Ascending aorta (tissue), 2 donors: Measurements from ENCODE around the gene SETBP1. TPM values are rescaled to one million over a fixed set of nuclear protein-coding genes. Genes with fewer than 3 reads are reported as not detected.
A peak's percentile ranks its signal among the peaks of the same experiment; 100 is the strongest.

Experiments used
- DNase-seq, 2 donors: peaks; one replicate each; pipeline ENCODE4 v3.0.0-alpha.2; 2019; ENCODE audit warnings: low spot score in 2 of 2
- H3K27ac ChIP-seq, 2 donors: fragments of 200-600 bp; sonication (generic); one replicate each; pipeline ENCODE4 v1.5.1; 2016 to 2017; ENCODE audit warnings: mild to moderate bottlenecking in 1 of 2
- H3K27me3 ChIP-seq: fragments of 200-600 bp; sonication (generic); one replicate; pipeline ENCODE4 v1.5.1; 2017
- H3K36me3 ChIP-seq, 2 donors: fragments of 200-600 bp; sonication (generic); one replicate each; pipeline ENCODE4 v1.5.1; 2016
- H3K4me1 ChIP-seq, 2 donors: fragments of 200-600 bp; sonication (generic); one replicate each; pipeline ENCODE4 v1.5.1; 2016 to 2017; ENCODE audit warnings: mild to moderate bottlenecking in 1 of 2
- H3K4me3 ChIP-seq, 2 donors: fragments of 200-600 bp; sonication (generic); one replicate each; pipeline ENCODE4 v1.5.1; 2016 to 2017; ENCODE audit warnings: mild to moderate bottlenecking in 1 of 2
- H3K9me3 ChIP-seq, 2 donors: fragments of 200-600 bp; sonication (generic); one replicate each; pipeline ENCODE4 v1.5.1; 2016
- intact Hi-C: fragments of 100-400 bp; cut with DNase I; formaldehyde crosslinking; loops from one replicate; pipeline ENCODE4 v1.15.1; 2023
- total RNA-seq: library from RNA; depleted of rRNA; stranded (reverse); fragments of >200 nt; gene quantifications from one replicate; pipeline ENCODE4 v1.1.0, GENCODE V29; 2016
- TF ChIP-seq, protein P1 (sequence below), 3 experiments: fragments of 200-600 bp in 2 of 3; fragments of 450-650 bp in 1 of 3; sonication (generic) in 2 of 3; IDR thresholded peaks; one replicate each; pipeline ENCODE4 v1.5.1; 2016 to 2019; ENCODE audit warnings: antibody characterized with exemption in 3 of 3, mild to moderate bottlenecking in 1 of 3, moderate library complexity in 1 of 3

Gene SETBP1
- total RNA-seq, 1 donor from 2014 or later = 23.5 TPM

DNA sequence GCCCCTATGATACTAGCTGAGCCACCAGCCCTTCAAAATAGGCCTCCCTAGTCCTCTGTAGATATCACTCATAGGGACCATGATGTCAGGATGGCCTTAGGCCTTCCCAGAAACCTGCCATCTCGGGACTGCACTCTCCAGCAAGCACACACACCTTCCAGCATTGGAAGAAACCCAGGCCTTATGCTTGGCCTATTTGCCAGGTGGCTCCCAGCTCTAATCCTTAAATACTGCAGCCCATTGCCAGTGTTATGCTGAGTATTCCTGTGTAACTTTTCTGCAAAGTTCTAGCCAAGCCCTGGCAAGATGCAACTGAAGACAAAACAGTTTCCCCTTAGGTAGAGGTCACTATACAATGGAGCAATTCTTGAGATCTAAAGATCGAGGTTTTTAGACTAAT lies 316.5 kb downstream of the SETBP1 start:
- no peaks in the 10 kb centered on the region for H3K4me1 ChIP-seq
- H3K4me3 ChIP-seq = no peak overlapping the region
- TF ChIP-seq, protein P1, sequence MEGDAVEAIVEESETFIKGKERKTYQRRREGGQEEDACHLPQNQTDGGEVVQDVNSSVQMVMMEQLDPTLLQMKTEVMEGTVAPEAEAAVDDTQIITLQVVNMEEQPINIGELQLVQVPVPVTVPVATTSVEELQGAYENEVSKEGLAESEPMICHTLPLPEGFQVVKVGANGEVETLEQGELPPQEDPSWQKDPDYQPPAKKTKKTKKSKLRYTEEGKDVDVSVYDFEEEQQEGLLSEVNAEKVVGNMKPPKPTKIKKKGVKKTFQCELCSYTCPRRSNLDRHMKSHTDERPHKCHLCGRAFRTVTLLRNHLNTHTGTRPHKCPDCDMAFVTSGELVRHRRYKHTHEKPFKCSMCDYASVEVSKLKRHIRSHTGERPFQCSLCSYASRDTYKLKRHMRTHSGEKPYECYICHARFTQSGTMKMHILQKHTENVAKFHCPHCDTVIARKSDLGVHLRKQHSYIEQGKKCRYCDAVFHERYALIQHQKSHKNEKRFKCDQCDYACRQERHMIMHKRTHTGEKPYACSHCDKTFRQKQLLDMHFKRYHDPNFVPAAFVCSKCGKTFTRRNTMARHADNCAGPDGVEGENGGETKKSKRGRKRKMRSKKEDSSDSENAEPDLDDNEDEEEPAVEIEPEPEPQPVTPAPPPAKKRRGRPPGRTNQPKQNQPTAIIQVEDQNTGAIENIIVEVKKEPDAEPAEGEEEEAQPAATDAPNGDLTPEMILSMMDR (IDR thresholded peaks at IDR 0.05) = no peak
- no peak for DNase-seq
- intact Hi-C loops = no loop called here
- H3K9me3 ChIP-seq = no peaks in the 10 kb centered on the region
- H3K36me3 ChIP-seq = no peaks in the 10 kb centered on the region
- H3K27me3 ChIP-seq = no peaks in the 10 kb centered on the region
- H3K27ac ChIP-seq = no peak overlapping the region

DNA sequence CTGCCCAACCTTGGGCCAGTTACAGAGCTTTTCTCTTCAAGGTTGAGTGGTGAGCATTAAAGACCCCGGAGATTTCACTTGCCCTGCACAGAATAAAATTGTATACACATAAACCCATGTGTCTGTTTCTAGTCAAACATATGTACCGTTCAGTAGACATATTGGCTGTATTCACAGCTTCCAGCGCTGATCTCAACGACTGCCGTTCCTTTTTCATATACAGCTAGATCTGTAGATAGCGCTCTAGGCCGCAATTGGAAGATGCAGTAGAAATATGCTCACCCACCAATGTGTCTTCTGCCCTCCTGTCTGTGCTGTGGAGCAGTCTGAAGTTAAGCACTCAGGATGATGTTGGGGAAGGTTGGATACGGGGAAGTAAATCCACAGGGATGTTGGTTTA lies 317.7 kb downstream of the SETBP1 start:
- no peak for DNase-seq
- H3K9me3 ChIP-seq = no peaks in the 10 kb centered on the region
- intact Hi-C loops = no loop called here
- no peaks in the 10 kb centered on the region for H3K36me3 ChIP-seq
- no peak overlapping the region for H3K27ac ChIP-seq
- no peak overlapping the region for H3K4me3 ChIP-seq
- H3K4me1 ChIP-seq = no peaks in the 10 kb centered on the region
- TF ChIP-seq, protein P1 (IDR thresholded peaks at IDR 0.05) = no peak
- no peaks in the 10 kb centered on the region for H3K27me3 ChIP-seq

DNA sequence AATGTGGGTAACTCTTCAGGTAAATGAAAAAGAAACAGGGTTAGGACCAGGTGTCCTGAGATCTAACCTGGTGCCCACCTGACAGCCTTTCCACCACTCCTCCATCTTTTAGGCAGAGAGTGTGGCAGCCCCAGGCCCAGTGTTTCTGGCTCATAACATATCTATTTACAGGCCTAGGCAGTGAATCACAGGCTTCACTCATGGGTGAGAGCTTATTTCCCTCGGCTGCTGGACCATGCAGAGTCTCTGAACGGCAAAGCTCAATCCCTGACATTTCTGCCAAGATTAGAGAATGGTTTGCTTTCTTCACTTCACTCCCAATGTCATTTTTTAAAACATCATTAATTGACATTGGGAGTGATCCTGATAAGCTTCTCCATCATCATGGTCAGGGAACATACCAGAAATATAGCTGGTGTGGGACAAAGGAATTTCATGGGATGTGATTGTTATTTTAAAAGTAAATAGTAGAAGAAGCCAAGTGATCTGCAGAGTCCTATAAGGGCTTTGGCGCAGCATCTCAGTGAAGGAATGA lies 323.9 kb downstream of the SETBP1 start:
- peaks cover 0 to 2% of the 10 kb centered on the region in 2 donors for H3K4me1 ChIP-seq
- no peak overlapping the region for H3K4me3 ChIP-seq
- H3K27ac ChIP-seq = peak overlapping the region in 1 of 2 donors; percentile 41
- no peaks in the 10 kb centered on the region for H3K36me3 ChIP-seq
- no peaks in the 10 kb centered on the region for H3K27me3 ChIP-seq
- no peak for DNase-seq
- TF ChIP-seq, protein P1 (IDR thresholded peaks at IDR 0.05) = no peak
- intact Hi-C loops = no loop called here
- H3K9me3 ChIP-seq = no peaks in the 10 kb centered on the region

DNA sequence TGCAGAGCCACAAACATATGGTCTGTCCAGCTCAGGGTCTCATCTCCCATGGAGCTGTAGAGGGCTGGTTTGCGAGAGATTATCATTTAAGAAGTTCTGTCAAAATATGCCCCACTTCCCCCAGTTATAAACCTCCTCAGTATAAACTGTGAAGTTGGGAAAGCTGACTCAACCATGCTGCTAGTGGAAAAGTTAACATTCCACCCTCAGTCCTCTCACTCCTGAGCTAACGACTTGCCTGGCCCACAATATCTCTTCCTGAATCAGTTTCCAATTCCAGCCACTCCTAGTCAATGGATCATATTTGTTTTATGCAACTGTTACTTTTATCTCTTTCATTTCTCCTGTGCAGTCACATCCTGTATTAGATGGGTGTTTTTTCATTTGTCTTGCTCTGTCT lies 326.2 kb downstream of the SETBP1 start:
- Histone ChIP-seq H3K4me1 (peaks cover 0 to 2% of the 10 kb centered on the region in 2 donors), H3K27me3 (no peaks in the 10 kb centered on the region), H3K4me3 (no peak overlapping the region), H3K9me3 (no peaks in the 10 kb centered on the region), H3K27ac (no peak overlapping the region), H3K36me3 (no peaks in the 10 kb centered on the region)
- TF ChIP-seq, protein P1 (IDR thresholded peaks at IDR 0.05) = no peak
- intact Hi-C loops = no loop called here
- DNase-seq = no peak

DNA sequence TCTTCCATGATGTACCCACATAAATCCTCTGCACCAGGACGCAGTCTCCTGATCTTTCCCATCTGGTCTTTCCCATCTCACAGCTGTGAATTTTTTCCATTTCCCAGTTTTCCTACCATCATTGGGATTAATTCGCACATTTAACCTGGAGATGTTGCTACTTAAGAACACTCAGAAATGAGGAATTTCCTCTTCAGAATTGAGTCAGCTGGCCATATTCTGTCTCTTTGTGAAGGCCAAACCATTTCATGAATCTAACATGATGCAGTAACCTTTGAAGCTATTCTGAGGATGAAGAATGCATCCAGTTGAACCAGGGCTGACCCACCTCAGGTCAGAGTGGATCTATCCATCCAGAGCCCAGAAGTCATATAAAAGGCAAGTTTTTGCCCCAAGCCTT lies 326.8 kb downstream of the SETBP1 start:
- no peak overlapping the region for H3K27ac ChIP-seq
- no peak overlapping the region for H3K4me3 ChIP-seq
- no peaks in the 10 kb centered on the region for H3K9me3 ChIP-seq
- no peaks in the 10 kb centered on the region for H3K36me3 ChIP-seq
- H3K4me1 ChIP-seq = peaks cover 0 to 2% of the 10 kb centered on the region in 2 donors
- H3K27me3 ChIP-seq = no peaks in the 10 kb centered on the region
- intact Hi-C loops = no loop called here
- no peak for DNase-seq
- TF ChIP-seq, protein P1 (IDR thresholded peaks at IDR 0.05) = no peak
